ENCODE measurements around the gene SNX25. TPM values are rescaled to one million over a fixed set of nuclear protein-coding genes. Genes with fewer than 3 reads are reported as not detected.

Gene SNX25
- total and polyA plus RNA-seq, 8 donors: 4.8 to 15.0 (median 10.9) TPM

- ATAC-seq (no peak), FAIRE-seq (peak; percentile 67), DNase-seq (no peak)
- Histone ChIP-seq H3K4me1 (peaks cover 0 to 7% (median 6%) of the 10 kb centered on the region in 3 donors), H3K36me3 (peaks cover 0 to 3% (median 0%) of the 10 kb centered on the region in 3 donors), H3K27ac (peak overlapping the region in 2 of 4 donors; percentile 100), H3K4me3 (peak overlapping the region in 3 of 4 donors; percentile 4 to 71 (median 70)), H3K27me3 (no peaks in the 10 kb centered on the region), H3K9me3 (no peaks in the 10 kb centered on the region)
- WGBS, 2 donors: 28 to 33% methylated on average over 8 of the region's 8 CpGs
- intact Hi-C loops (cut with DNase I): no loop called here
- no peak for TF ChIP-seq CTCF (IDR thresholded peaks at IDR 0.05)
These were observed 190.1 kb downstream of the SNX25 start for GRCh38 chr4:185399466-185399865.

- ATAC-seq (no peak), FAIRE-seq (no peak), DNase-seq (no peak)
- intact Hi-C loops (cut with DNase I): no loop called here
- WGBS, 2 donors: 95 to 97% methylated on average over 4 of the region's 4 CpGs
- Histone ChIP-seq H3K9me3 (no peaks in the 10 kb centered on the region), H3K27me3 (no peaks in the 10 kb centered on the region), H3K4me1 (peaks cover 0 to 14% (median 7%) of the 10 kb centered on the region in 3 donors), H3K27ac (no peak overlapping the region), H3K4me3 (no peak overlapping the region), H3K36me3 (peaks cover 0 to 7% (median 0%) of the 10 kb centered on the region in 3 donors)
- TF ChIP-seq CTCF (IDR thresholded peaks at IDR 0.05): no peak
These were observed 194.6 kb downstream of the SNX25 start for GRCh38 chr4:185404031-185404430.

GRCh38 chr4:185405296-185405999, 196.1 kb downstream of the SNX25 start:
- Histone ChIP-seq H3K4me3 (no peak overlapping the region), H3K36me3 (peaks cover 0 to 7% (median 0%) of the 10 kb centered on the region in 3 donors), H3K9me3 (no peaks in the 10 kb centered on the region), H3K27ac (peak overlapping the region in 2 of 4 donors; percentile 57 to 67), H3K27me3 (no peaks in the 10 kb centered on the region), H3K4me1 (peaks cover 0 to 14% (median 5%) of the 10 kb centered on the region in 3 donors)
- ATAC-seq (peak; percentile 57 to 85 (median 76)), FAIRE-seq (no peak), DNase-seq (no peak)
- no peak for TF ChIP-seq CTCF (IDR thresholded peaks at IDR 0.05)
- intact Hi-C loops (cut with DNase I): no loop called here
- WGBS, 2 donors: 45 to 49% methylated on average over 6 of the region's 6 CpGs

- Histone ChIP-seq H3K4me1 (peaks cover 0 to 8% (median 4%) of the 10 kb centered on the region in 3 donors), H3K27ac (no peak overlapping the region), H3K36me3 (peaks cover 0 to 10% (median 8%) of the 10 kb centered on the region in 3 donors), H3K27me3 (no peaks in the 10 kb centered on the region), H3K9me3 (no peaks in the 10 kb centered on the region), H3K4me3 (no peak overlapping the region)
- intact Hi-C loops (cut with DNase I): no loop called here
- TF ChIP-seq CTCF (IDR thresholded peaks at IDR 0.05): no peak
- DNase-seq: no peak
- WGBS, 2 donors: 93 to 96% methylated on average over 2 of the region's 2 CpGs
- no peak for ATAC-seq
- no peak for FAIRE-seq
These were observed 199.0 kb downstream of the SNX25 start for GRCh38 chr4:185408432-185408831.

- DNase-seq: no peak
- Histone ChIP-seq H3K36me3 (peaks cover 0 to 21% (median 8%) of the 10 kb centered on the region in 3 donors), H3K27me3 (no peaks in the 10 kb centered on the region), H3K27ac (no peak overlapping the region), H3K4me3 (no peak overlapping the region), H3K9me3 (no peaks in the 10 kb centered on the region), H3K4me1 (no peaks in the 10 kb centered on the region)
- WGBS, 2 donors: 87 to 91% methylated on average over 5 of the region's 5 CpGs
- TF ChIP-seq CTCF (IDR thresholded peaks at IDR 0.05): no peak
- ATAC-seq: peak in 2 of 4 donors; percentile 34 to 38
- intact Hi-C loops (cut with DNase I): no loop called here
- FAIRE-seq: no peak
These were observed 202.5 kb downstream of the SNX25 start for GRCh38 chr4:185411849-185412248.
